K562 (cell line): Measurements from ENCODE around the gene SPTY2D1. TPM values are rescaled to one million over a fixed set of nuclear protein-coding genes. Genes with fewer than 3 reads are reported as not detected.

Experiments used
- ATAC-seq: fragments of 200-7000 bp; cut with Tn5 transposase; 3 replicates; pipeline ENCODE4 v1.9.1; 2020; ENCODE audit warnings: moderate library complexity
- BruUV-seq: library from RNA; stranded (reverse); fragments of 400-500 nt; replicated peaks from 2 replicates; lab custom pipeline; 2021; lab: Mats Ljungman, UMichigan
- CTCF ChIA-PET: fragments of 300-600 bp; formaldehyde crosslinking; extraction: SDS; loops from one replicate; lab custom pipeline; 2021; ENCODE audit warnings: low intra/inter-chr PET ratio; lab: Yijun Ruan, JAX
- POLR2A ChIA-PET: fragments of 300-600, 350-650 bp; sonication (Branson Sonifier 250); formaldehyde crosslinking; extraction: SDS; loops from one replicate; lab custom pipeline; 2021; ENCODE audit warnings: antibody characterized with exemption, inconsistent platforms; lab: Yijun Ruan, JAX
- DNase-seq, 4 experiments: peaks; one replicate each; pipeline versions ENCODE4 v3.0.0 to v3.0.0-alpha.2; 2011 to 2018; ENCODE audit warnings: low spot score in 3 of 4, mixed read lengths in 3 of 4; ENCODE audit errors: extremely low read depth in 1 of 4
- FAIRE-seq: peaks from 2 replicates; lab custom pipeline; 2011; peaks lifted over from hg19 to GRCh38; lab: Jason Lieb, UNC
- H2AFZ ChIP-seq: 2 replicates; pipeline ENCODE4 v1.6.0; 2011; ENCODE audit warnings: low read depth, low read length, control low read depth, inconsistent platforms
- H3K27ac ChIP-seq: fragments of 200-600 bp; 3 replicates; pipeline ENCODE4 v1.8.0; 2011; ENCODE audit warnings: low read depth, mild to moderate bottlenecking, control low read depth, inconsistent platforms, low read length, moderate library complexity, mixed read lengths; ENCODE audit errors: extremely low read depth
- H3K27me3 ChIP-seq, 2 experiments: fragments of 300-600 bp in 1 of 2; 2 replicates in 1 of 2; 3 replicates in 1 of 2; pipeline versions ENCODE4 v1.6.0 to v1.8.0; 2011; ENCODE audit warnings: inconsistent platforms in 2 of 2, low read length in 2 of 2, mild to moderate bottlenecking in 1 of 2, mixed read lengths in 1 of 2, moderate library complexity in 1 of 2; ENCODE audit not compliant: control insufficient read depth in 2 of 2, insufficient read depth in 2 of 2
- H3K36me3 ChIP-seq: fragments of 300-600 bp; 3 replicates; pipeline ENCODE4 v1.8.0; 2011; ENCODE audit warnings: mild to moderate bottlenecking, low read length, inconsistent platforms; ENCODE audit not compliant: control insufficient read depth, insufficient read depth
- H3K4me1 ChIP-seq, 2 experiments: fragments of 200-600 bp in 1 of 2; replicated peaks in 1 of 2; 2 replicates in 1 of 2; 3 replicates in 1 of 2; pipeline versions ENCODE4 v1.5.1 to v1.8.0; 2011; ENCODE audit warnings: inconsistent platforms in 2 of 2, low read length in 2 of 2, mild to moderate bottlenecking in 1 of 2, mixed read lengths in 1 of 2, moderate library complexity in 1 of 2; ENCODE audit not compliant: control insufficient read depth in 2 of 2, insufficient read depth in 2 of 2
- H3K4me2 ChIP-seq: 2 replicates; pipeline ENCODE4 v1.6.1; 2011; ENCODE audit warnings: low read length, control low read depth, inconsistent platforms, mixed read lengths; ENCODE audit not compliant: insufficient read depth
- H3K4me3 ChIP-seq: fragments of 200-600 bp; sonication (generic), shearing (Covaris generic); 2 replicates; pipeline ENCODE4 v1.5.1; 2016; ENCODE audit warnings: control low read depth, inconsistent platforms
- H3K79me2 ChIP-seq: fragments of 200-600 bp; 3 replicates; pipeline ENCODE4 v1.8.0; 2011; ENCODE audit warnings: low read length, inconsistent platforms; ENCODE audit not compliant: control insufficient read depth, insufficient read depth
- H3K9ac ChIP-seq, 2 experiments: 2 replicates each; pipeline versions ENCODE4 v1.6.0 to v1.6.1; 2011; ENCODE audit warnings: low read depth in 2 of 2, low read length in 2 of 2, control low read depth in 1 of 2, inconsistent platforms in 1 of 2, mild to moderate bottlenecking in 1 of 2, mixed read lengths in 1 of 2; ENCODE audit not compliant: insufficient read depth in 1 of 2
- H3K9me1 ChIP-seq: one replicate; pipeline ENCODE4 v1.6.0; 2011; ENCODE audit warnings: inconsistent platforms, mild to moderate bottlenecking, low read length, moderate library complexity; ENCODE audit not compliant: control insufficient read depth, insufficient read depth
- H3K9me3 ChIP-seq: replicated peaks from 2 replicates; pipeline ENCODE4 v1.5.1; 2011; ENCODE audit warnings: low read depth, low read length, inconsistent platforms; ENCODE audit not compliant: control insufficient read depth, insufficient read depth
- H4K20me1 ChIP-seq: replicated peaks from 2 replicates; pipeline ENCODE4 v1.6.1; 2011; ENCODE audit warnings: low read length, inconsistent platforms, mixed read lengths; ENCODE audit not compliant: control insufficient read depth, insufficient read depth
- ATF4 ChIP-seq: fragments of 450-650 bp; formaldehyde crosslinking; IDR thresholded peaks from 2 replicates; pipeline ENCODE4 v1.4.0; 2022; ENCODE audit warnings: mild to moderate bottlenecking, moderate library complexity
- CBFA2T3 ChIP-seq: fragments of 450-650 bp; IDR thresholded peaks from 2 replicates; pipeline ENCODE4 v1.6.1; 2017
- GMEB1 ChIP-seq: fragments of 250-450 bp; sonication (Bioruptor Pico); IDR thresholded peaks from 2 replicates; pipeline ENCODE4 v1.4.0; 2020; ENCODE audit warnings: mild to moderate bottlenecking
- MCM5 ChIP-seq: fragments of 450-650 bp; IDR thresholded peaks from 2 replicates; pipeline ENCODE4 v1.6.1; 2016; ENCODE audit warnings: low read depth
- NFIC ChIP-seq: fragments of 450-650 bp; IDR thresholded peaks from 2 replicates; pipeline ENCODE4 v1.6.1; 2017; ENCODE audit warnings: mild to moderate bottlenecking, inconsistent platforms
- PCBP2 ChIP-seq: fragments of 200-400 bp; formaldehyde crosslinking; IDR thresholded peaks from 2 replicates; pipeline ENCODE4 v1.6.1; 2018; ENCODE audit warnings: low read length, low read depth, mild to moderate bottlenecking, moderate library complexity; ENCODE audit not compliant: poor library complexity, severe bottlenecking
- STAT5A ChIP-seq: IDR thresholded peaks from 2 replicates; pipeline ENCODE4 v1.6.1; 2012; ENCODE audit warnings: low read length, inconsistent platforms, borderline replicate concordance
- XRCC5 ChIP-seq: fragments of 200-400 bp; formaldehyde crosslinking; IDR thresholded peaks from 2 replicates; pipeline ENCODE4 v1.6.1; 2017; ENCODE audit warnings: low read depth, mild to moderate bottlenecking, low read length
- ZEB2 ChIP-seq: fragments of 450-650 bp; IDR thresholded peaks from 2 replicates; pipeline ENCODE4 v1.6.1; 2016
- WGBS: fragments of 100-300 bp; shearing (Covaris generic); methylation state at CpG from one replicate; pipeline ENCODE4 v1.1.6; 2016; ENCODE audit warnings: low coverage, mixed read lengths; ENCODE audit not compliant: insufficient coverage; ENCODE audit errors: missing lambda C conversion rate; 5-methylcytosine and 5-hydroxymethylcytosine counted together
- in situ Hi-C: fragments of 300-500 bp; cut with MboI; formaldehyde crosslinking; loops from 4 replicates; pipeline ENCODE4 v1.15.0; 2018; ENCODE audit warnings: inconsistent platforms, mixed read lengths
- intact Hi-C: fragments of 100-400 bp; cut with micrococcal nuclease; formaldehyde crosslinking; loops from 2 replicates; pipeline ENCODE4 v1.14.2; 2022
- polyA plus RNA-seq, 8 experiments: library from polyadenylated mRNA; depleted of rRNA in 4 of 8; stranded (reverse) in 5 of 8; unstranded in 3 of 8; fragments of >200 nt; fragmentation: Nextera tagmentation in 2 of 8; fragmentation: Illumina TruSeq in 1 of 8; extraction: Ambion mirVana in 2 of 8; extraction: Trizol in 1 of 8; gene quantifications; 2 replicates each; pipeline versions ENCODE4 v1.2.1 to v1.2.3, GENCODE V29; 2011 to 2014; ENCODE audit warnings: inconsistent platforms in 1 of 8, missing spikeins in 1 of 8
- total RNA-seq, 7 experiments: library from RNA; depleted of rRNA in 6 of 7; stranded (reverse); fragments of >200 nt in 6 of 7; fragmentation: Illumina TruSeq in 2 of 7; extraction: Trizol in 2 of 7; gene quantifications; 2 replicates each; pipeline versions ENCODE4 v1.2.1 to v1.2.3, GENCODE V29; 2011 to 2021; ENCODE audit warnings: low replicate concordance in 1 of 7
- TF ChIP-seq, protein P1 (sequence below): sonication (generic); formaldehyde crosslinking; IDR thresholded peaks from 2 replicates; pipeline ENCODE4 v1.8.1; 2023; ENCODE audit warnings: mild to moderate bottlenecking, missing genetic modification reagents
- TF ChIP-seq, protein P2 (sequence below): sonication (generic); formaldehyde crosslinking; IDR thresholded peaks from 2 replicates; pipeline ENCODE4 v1.9.0; 2022; ENCODE audit warnings: mild to moderate bottlenecking, missing genetic modification reagents
- TF ChIP-seq, protein P3 (sequence below): fragments of 450-650 bp; formaldehyde crosslinking; IDR thresholded peaks from 2 replicates; pipeline ENCODE4 v1.4.0; 2020; ENCODE audit warnings: mild to moderate bottlenecking, moderate library complexity

SPTY2D1 gene
- total and polyA plus RNA-seq, 9 of the 15 experiments (the other 6 are each of a cell fraction or from before 2014, with no cell fraction given) = 3.2 to 32.1 (median 12.9) TPM

DNA sequence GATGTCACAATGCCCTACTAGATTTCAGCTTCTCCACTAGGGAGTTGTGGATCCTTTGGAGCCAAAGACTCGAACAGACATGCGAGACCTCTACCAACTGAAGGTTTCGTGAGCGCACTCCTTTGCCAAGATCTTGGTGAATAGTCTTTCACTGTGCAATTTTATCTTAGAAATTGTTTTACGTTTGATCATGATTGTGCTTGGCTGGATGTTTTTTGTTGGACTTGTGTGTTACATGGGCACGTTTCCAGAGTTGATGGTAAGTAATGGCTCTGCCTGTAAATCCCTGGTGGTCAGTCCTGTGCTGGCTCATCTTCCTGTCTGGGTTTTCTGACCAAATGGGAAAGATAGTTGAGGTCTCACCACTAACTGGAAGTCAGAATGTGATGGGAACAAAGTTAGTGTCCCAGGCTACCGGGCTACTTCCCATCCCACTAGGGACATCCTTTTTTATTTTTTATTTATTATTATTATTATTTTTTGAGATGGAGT is 34.4 kb downstream of the SPTY2D1 start, which contains the start of gene MISFA (continued):
- TF ChIP-seq, protein P1, sequence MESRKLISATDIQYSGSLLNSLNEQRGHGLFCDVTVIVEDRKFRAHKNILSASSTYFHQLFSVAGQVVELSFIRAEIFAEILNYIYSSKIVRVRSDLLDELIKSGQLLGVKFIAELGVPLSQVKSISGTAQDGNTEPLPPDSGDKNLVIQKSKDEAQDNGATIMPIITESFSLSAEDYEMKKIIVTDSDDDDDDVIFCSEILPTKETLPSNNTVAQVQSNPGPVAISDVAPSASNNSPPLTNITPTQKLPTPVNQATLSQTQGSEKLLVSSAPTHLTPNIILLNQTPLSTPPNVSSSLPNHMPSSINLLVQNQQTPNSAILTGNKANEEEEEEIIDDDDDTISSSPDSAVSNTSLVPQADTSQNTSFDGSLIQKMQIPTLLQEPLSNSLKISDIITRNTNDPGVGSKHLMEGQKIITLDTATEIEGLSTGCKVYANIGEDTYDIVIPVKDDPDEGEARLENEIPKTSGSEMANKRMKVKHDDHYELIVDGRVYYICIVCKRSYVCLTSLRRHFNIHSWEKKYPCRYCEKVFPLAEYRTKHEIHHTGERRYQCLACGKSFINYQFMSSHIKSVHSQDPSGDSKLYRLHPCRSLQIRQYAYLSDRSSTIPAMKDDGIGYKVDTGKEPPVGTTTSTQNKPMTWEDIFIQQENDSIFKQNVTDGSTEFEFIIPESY (CRISPR knock-in tag) = no peak
- TF ChIP-seq XRCC5 = no peak
- no peak for TF ChIP-seq MCM5

- in situ Hi-C loops = no loop called here
- FAIRE-seq = no peak
- no peak for TF ChIP-seq ZEB2
- TF ChIP-seq, protein P2, sequence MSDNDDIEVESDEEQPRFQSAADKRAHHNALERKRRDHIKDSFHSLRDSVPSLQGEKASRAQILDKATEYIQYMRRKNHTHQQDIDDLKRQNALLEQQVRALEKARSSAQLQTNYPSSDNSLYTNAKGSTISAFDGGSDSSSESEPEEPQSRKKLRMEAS = no peak
- no peak for TF ChIP-seq GMEB1
- no peak for TF ChIP-seq PCBP2
- TF ChIP-seq, protein P3, sequence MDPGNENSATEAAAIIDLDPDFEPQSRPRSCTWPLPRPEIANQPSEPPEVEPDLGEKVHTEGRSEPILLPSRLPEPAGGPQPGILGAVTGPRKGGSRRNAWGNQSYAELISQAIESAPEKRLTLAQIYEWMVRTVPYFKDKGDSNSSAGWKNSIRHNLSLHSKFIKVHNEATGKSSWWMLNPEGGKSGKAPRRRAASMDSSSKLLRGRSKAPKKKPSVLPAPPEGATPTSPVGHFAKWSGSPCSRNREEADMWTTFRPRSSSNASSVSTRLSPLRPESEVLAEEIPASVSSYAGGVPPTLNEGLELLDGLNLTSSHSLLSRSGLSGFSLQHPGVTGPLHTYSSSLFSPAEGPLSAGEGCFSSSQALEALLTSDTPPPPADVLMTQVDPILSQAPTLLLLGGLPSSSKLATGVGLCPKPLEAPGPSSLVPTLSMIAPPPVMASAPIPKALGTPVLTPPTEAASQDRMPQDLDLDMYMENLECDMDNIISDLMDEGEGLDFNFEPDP (CRISPR knock-in tag) = no peak
- no peak for TF ChIP-seq ATF4 (CRISPR knock-in tag)
- TF ChIP-seq CBFA2T3 = peak; percentile 50
- TF ChIP-seq NFIC = no peak
- TF ChIP-seq MCM5 = no peak
- no peak for TF ChIP-seq STAT5A
Measured at GRCh38 chr11:18594999-18595749, 39.0 kb downstream of the SPTY2D1 start.

More at GRCh38 chr11:18594999-18595749, 39.0 kb downstream of the SPTY2D1 start:
- BruUV-seq = no TSS peak
- Histone ChIP-seq H3K79me2 (peaks cover 9% of the 10 kb centered on the region), H3K27ac (no peak overlapping the region), H3K9me1 (no peaks in the 10 kb centered on the region), H3K4me1 (peaks cover 0 to 8% of the 10 kb centered on the region in 2 experiments; a peak in 3 of 5 replicates), H3K9ac (no peak overlapping the region; a peak in 1 of 4 replicates), H3K4me3 (no peak overlapping the region), H3K27me3 (no peaks in the 10 kb centered on the region), H4K20me1 (no peaks in the 10 kb centered on the region; the same call in 1 of the 2 replicates), H3K9me3 (no peaks in the 10 kb centered on the region), H3K36me3 (peaks cover 14% of the 10 kb centered on the region; the same call in 2 of the 3 replicates), H3K4me2 (no peak overlapping the region), H2AFZ (no peak overlapping the region)
- ChIA-PET CTCF (no interaction called here), POLR2A (no interaction called here)
- DNase-seq = no peak
- 39% methylated on average over 5 of the region's 5 CpGs for WGBS
- ATAC-seq = no peak
- intact Hi-C loops = no loop called here
